Right atrium auricular region (tissue), 2 donors: ENCODE results near the gene FGR. TPM values are rescaled to one million over a fixed set of nuclear protein-coding genes. Genes with fewer than 3 reads are reported as not detected.
A peak's percentile ranks its signal among the peaks of the same experiment; 100 is the strongest.

Source experiments
- DNase-seq: peaks from one replicate; pipeline ENCODE4 v3.0.0-alpha.2; 2019; ENCODE audit warnings: low spot score
- H3K27ac ChIP-seq, 2 donors: fragments of 200-600 bp; sonication (generic); 1 replicate in 1 of 2; 2 replicates in 1 of 2; pipeline ENCODE4 v1.5.1; 2016 to 2019
- H3K27me3 ChIP-seq, 2 donors: fragments of 200-600 bp; sonication (generic); one replicate each; pipeline versions ENCODE4 v1.5.1 to v1.6.0; 2017 to 2019
- H3K36me3 ChIP-seq: fragments of 200-600 bp; sonication (generic); one replicate; pipeline ENCODE4 v1.5.1; 2016
- H3K4me1 ChIP-seq, 2 donors: fragments of 200-600 bp; sonication (generic); one replicate each; pipeline versions ENCODE4 v1.5.1 to v1.6.0; 2017 to 2019
- H3K4me3 ChIP-seq, 2 donors: fragments of 200-600 bp; sonication (generic); 1 replicate in 1 of 2; 2 replicates in 1 of 2; pipeline ENCODE4 v1.5.1; 2017 to 2019; ENCODE audit warnings: mild to moderate bottlenecking in 1 of 2, moderate library complexity in 1 of 2
- H3K9me3 ChIP-seq, 2 donors: fragments of 200-600 bp; sonication (generic); one replicate each; pipeline ENCODE4 v1.5.1; 2019
- total RNA-seq, 2 donors: library from RNA; depleted of rRNA; stranded (reverse); fragments of >200 nt; gene quantifications; one replicate each; pipeline ENCODE4 v1.1.0, GENCODE V29; 2016
- TF ChIP-seq, protein P1 (sequence below), 2 donors: fragments of 200-600 bp; sonication (generic); IDR thresholded peaks; one replicate each; pipeline ENCODE4 v1.5.1; 2019; ENCODE audit warnings: antibody characterized with exemption in 2 of 2

FGR gene
- total RNA-seq, 2 donors from 2014 or later, result 5.7 to 19.8 TPM

DNA sequence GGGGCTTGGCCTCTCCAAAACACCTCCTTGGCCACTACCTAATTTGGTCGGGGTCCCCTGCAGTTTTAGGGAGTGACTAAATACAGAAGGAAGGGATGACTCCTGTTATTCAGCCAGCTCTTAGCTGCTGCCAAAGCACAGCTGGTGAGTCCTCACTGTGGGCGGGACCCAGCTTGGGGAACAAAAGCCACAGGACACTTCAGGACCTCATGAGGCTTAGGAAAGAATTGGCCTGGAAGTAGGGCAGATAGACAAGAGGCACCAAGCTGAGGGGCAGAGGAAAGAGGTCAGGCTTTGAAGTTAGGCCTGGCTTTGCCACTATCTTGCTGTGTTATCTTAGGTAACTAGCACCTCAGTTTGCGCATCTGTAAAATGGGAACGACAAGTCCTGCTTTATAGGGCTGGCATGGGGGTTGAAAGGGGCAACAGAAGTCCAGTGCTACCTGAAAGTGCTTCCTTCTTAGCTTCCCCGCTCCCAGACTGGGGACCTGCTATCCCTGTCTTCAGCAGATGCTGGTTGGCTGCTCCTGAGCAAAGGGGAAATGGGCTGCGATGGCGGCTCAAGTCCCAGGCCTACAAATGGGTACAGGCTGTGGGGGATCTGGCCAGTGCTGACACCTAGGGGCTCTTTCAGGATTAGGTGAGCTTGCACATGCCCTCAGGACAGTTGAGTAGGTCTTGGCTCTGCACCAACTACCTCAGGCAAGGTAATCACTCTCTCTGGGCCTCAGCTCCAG, 21.3 kb upstream of the FGR start:
- H3K9me3 ChIP-seq, result no peaks in the 10 kb centered on the region
- peak overlapping the region; percentile 84 to 89 for H3K27ac ChIP-seq
- H3K4me1 ChIP-seq, result peaks cover 0 to 50% of the 10 kb centered on the region in 2 donors
- H3K36me3 ChIP-seq, result no peaks in the 10 kb centered on the region
- DNase-seq, result peak; percentile 90
- TF ChIP-seq, protein P1, sequence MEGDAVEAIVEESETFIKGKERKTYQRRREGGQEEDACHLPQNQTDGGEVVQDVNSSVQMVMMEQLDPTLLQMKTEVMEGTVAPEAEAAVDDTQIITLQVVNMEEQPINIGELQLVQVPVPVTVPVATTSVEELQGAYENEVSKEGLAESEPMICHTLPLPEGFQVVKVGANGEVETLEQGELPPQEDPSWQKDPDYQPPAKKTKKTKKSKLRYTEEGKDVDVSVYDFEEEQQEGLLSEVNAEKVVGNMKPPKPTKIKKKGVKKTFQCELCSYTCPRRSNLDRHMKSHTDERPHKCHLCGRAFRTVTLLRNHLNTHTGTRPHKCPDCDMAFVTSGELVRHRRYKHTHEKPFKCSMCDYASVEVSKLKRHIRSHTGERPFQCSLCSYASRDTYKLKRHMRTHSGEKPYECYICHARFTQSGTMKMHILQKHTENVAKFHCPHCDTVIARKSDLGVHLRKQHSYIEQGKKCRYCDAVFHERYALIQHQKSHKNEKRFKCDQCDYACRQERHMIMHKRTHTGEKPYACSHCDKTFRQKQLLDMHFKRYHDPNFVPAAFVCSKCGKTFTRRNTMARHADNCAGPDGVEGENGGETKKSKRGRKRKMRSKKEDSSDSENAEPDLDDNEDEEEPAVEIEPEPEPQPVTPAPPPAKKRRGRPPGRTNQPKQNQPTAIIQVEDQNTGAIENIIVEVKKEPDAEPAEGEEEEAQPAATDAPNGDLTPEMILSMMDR (IDR thresholded peaks at IDR 0.05), result no peak
- no peak overlapping the region for H3K4me3 ChIP-seq
- no peaks in the 10 kb centered on the region for H3K27me3 ChIP-seq

DNA sequence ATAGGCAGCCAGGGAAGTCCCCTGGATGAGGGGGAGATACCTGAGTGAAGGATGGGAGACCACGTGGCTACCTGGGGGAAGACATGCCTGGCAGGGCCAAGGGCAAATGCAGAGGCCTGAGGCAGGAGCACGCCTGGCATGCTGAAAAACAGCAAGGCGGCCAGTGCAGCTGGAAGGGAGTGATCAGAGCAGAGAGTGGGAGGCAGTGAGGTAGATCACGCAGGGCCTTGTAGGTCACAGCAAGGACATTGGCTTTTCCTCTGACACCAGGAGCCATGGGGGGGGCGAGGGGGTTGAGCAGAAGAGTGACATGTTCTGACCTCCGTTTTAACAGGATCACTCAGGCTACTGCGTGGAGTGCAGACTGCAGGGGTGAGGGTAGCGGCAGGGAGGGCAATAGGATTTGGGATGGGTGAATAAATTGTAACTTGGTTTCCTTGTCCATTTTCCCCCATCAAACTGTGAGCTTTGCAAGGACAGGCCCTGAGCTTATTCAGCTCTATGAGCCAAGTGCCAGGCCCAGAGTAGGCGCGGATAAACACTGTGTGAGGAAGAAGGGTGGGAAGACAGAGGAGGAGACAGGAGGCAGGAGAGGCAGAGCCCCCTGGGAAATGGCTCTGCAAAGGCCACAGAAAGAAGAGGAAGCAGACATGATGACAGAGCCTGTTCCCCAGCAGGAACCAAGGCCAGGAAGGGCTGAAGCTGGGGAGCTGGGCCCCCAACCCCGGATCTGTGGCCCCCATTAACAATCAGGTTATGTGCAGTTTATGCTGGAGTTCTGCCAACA, 20.4 kb upstream of the FGR start:
- Histone ChIP-seq H3K4me3 (no peak overlapping the region), H3K27ac (peak overlapping the region; percentile 84 to 89), H3K4me1 (peaks cover 0 to 55% of the 10 kb centered on the region in 2 donors), H3K27me3 (no peaks in the 10 kb centered on the region), H3K36me3 (no peaks in the 10 kb centered on the region), H3K9me3 (no peaks in the 10 kb centered on the region)
- TF ChIP-seq, protein P1 (IDR thresholded peaks at IDR 0.05), result no peak
- no peak for DNase-seq

DNA sequence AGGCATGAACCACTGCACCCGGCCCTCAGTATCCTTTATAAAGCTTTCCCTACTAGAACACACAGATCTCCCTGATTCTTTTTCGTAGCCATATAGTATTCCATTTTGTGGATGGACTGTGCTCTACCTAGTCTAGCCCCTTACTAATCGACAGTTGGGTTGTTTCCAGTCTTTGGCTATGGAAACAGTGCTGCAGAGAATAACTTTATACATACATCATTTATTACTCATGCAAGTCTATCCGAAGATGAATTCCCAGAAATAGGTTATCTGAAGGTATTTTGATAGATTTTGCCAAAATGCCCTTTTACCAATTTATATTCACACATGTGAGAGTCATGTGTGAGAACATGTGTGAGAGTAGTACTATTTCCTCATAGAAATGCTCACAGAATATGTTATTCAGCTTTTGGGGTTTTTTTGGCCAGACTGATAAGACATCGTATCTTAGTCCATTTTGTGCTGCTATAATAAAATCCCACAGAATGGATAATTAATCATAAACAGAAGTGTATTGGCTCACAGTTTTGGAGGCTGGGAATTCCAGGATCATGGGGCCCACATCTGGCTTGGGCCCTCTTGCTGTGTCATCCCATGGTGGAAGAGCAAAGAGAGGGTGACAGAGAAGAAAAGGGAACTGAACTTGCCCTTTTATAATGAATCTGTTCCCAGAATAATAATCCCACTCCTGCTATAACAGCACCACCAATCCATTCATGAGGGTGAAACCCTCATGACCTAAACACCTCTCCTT, 17.3 kb upstream of the FGR start:
- TF ChIP-seq, protein P1 (IDR thresholded peaks at IDR 0.05), result no peak
- Histone ChIP-seq H3K4me1 (peaks cover 0 to 60% of the 10 kb centered on the region in 2 donors), H3K4me3 (no peak overlapping the region), H3K36me3 (no peaks in the 10 kb centered on the region), H3K9me3 (no peaks in the 10 kb centered on the region), H3K27ac (no peak overlapping the region), H3K27me3 (no peaks in the 10 kb centered on the region)
- DNase-seq, result no peak

DNA sequence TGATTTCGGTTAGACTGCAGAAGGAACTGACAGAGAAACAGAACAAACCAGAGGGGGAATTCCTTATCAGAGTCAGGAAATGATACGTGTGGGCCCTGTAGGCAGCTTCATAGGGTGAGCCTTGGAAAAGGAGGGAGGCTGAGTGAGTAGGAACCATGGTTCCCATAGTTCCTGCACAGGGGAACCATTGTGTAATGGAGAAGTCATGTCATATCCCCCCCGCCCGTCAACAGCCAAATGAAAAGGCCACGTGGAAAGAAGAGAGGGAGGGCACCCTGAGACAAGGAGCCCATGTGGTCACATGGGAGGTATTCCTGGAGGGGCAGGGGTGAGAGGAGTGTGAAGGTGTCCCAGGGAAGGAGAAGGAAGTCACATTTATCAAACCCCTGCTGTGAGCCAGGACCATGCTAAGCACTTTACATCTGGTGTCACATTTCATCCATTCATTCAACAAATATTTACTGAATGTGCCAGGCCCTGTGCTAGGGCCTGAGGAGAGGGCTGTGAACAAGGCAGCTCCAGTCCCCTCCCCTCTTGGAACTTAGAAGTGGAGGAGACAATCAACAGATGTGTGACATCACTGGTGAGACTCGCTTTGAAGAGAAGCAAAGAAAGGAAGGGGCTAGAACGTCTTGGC, 15.7 kb upstream of the FGR start:
- no peak for DNase-seq
- Histone ChIP-seq H3K4me3 (no peak overlapping the region), H3K4me1 (peaks cover 0 to 60% of the 10 kb centered on the region in 2 donors), H3K36me3 (no peaks in the 10 kb centered on the region), H3K27ac (peak overlapping the region; percentile 59 to 71), H3K9me3 (no peaks in the 10 kb centered on the region), H3K27me3 (no peaks in the 10 kb centered on the region)
- TF ChIP-seq, protein P1 (IDR thresholded peaks at IDR 0.05), result no peak

DNA sequence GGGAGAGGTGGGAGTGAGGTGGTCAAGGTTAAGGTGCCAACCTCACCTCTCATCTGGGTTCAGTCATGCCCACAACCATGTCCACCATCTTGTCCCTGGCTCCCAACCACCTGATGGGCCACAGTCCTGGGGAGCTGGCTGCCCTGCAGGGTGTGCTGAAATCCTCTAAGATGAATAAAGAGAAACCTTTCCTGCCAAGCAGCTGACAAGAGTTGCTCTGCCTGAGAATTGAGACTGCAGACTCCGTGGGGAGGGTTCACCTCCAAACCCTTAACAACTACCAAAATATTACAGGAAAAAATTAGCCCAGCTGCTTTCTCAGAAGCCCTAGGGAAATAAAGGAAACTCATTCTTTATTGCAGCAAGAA, 15.2 kb upstream of the FGR start:
- DNase-seq, result no peak
- Histone ChIP-seq H3K4me3 (no peak overlapping the region), H3K4me1 (peaks cover 0 to 55% of the 10 kb centered on the region in 2 donors), H3K36me3 (no peaks in the 10 kb centered on the region), H3K27me3 (no peaks in the 10 kb centered on the region), H3K9me3 (no peaks in the 10 kb centered on the region), H3K27ac (peak overlapping the region; percentile 59 to 71)
- TF ChIP-seq, protein P1 (IDR thresholded peaks at IDR 0.05), result no peak
